WTC11 (cell line): ENCODE data around the gene ZNF335. TPM values are rescaled to one million over a fixed set of nuclear protein-coding genes. Genes with fewer than 3 reads are reported as not detected.

Experiments
- ATAC-seq: fragments of 200-7000 bp; cut with Tn5 transposase; 2 replicates; pipeline ENCODE4 v1.10.0; 2021; ENCODE audit warnings: mild to moderate bottlenecking, moderate library complexity
- CTCF ChIA-PET: fragments of 300-600 bp; sonication (Branson Sonifier 250); formaldehyde crosslinking; loops from one replicate; lab custom pipeline; 2021; ENCODE audit warnings: antibody characterized with exemption; lab: Charles Lee
- POLR2A ChIA-PET: fragments of 350-600 bp; sonication (Branson Sonifier 250); formaldehyde crosslinking; loops from one replicate; lab custom pipeline; 2021; ENCODE audit warnings: antibody characterized with exemption; lab: Charles Lee
- DNase-seq: peaks from one replicate; pipeline ENCODE4 v3.0.0; 2021; ENCODE audit warnings: low spot score
- H3K27ac Mint-ChIP-seq: 2 replicates; pipeline ENCODE4 v1.8.0; 2021; ENCODE audit warnings: mixed read lengths
- H3K27me3 Mint-ChIP-seq: 2 replicates; pipeline ENCODE4 v1.8.0; 2021; ENCODE audit warnings: low read depth, mild to moderate bottlenecking, moderate library complexity, mixed read lengths
- H3K36me3 Mint-ChIP-seq: 2 replicates; pipeline ENCODE4 v1.8.0; 2021; ENCODE audit warnings: mixed read lengths
- H3K4me1 Mint-ChIP-seq: 2 replicates; pipeline ENCODE4 v1.8.0; 2022; ENCODE audit warnings: mixed read lengths
- H3K4me3 Mint-ChIP-seq: 2 replicates; pipeline ENCODE4 v1.8.0; 2021; ENCODE audit warnings: mild to moderate bottlenecking, moderate library complexity, mixed read lengths
- H3K9me3 Mint-ChIP-seq: 2 replicates; pipeline ENCODE4 v1.8.0; 2021; ENCODE audit warnings: mixed read lengths
- ARID4B ChIP-seq: sonication (generic); formaldehyde crosslinking; IDR thresholded peaks from 2 replicates; pipeline ENCODE4 v1.8.0; 2023; ENCODE audit warnings: missing genetic modification reagents, mild to moderate bottlenecking, borderline replicate concordance
- EMX1 ChIP-seq: fragments of 250-450 bp; sonication (Bioruptor Pico); IDR thresholded peaks from 2 replicates; pipeline ENCODE4 v1.8.0; 2021; ENCODE audit warnings: mild to moderate bottlenecking
- FOXP4 ChIP-seq: sonication (generic); formaldehyde crosslinking; IDR thresholded peaks from 2 replicates; pipeline ENCODE4 v1.8.0; 2022; ENCODE audit warnings: mild to moderate bottlenecking, missing genetic modification reagents
- JAZF1 ChIP-seq: fragments of 250-450 bp; sonication (Bioruptor Pico); IDR thresholded peaks from 2 replicates; pipeline ENCODE4 v1.9.0; 2021; ENCODE audit warnings: moderate library complexity, mild to moderate bottlenecking, inconsistent platforms
- KAT7 ChIP-seq: sonication (generic); formaldehyde crosslinking; IDR thresholded peaks from 2 replicates; pipeline ENCODE4 v1.8.1; 2023; ENCODE audit warnings: missing genetic modification reagents, mild to moderate bottlenecking, borderline replicate concordance
- NFE2L1 ChIP-seq: sonication (generic); formaldehyde crosslinking; IDR thresholded peaks from 2 replicates; pipeline ENCODE4 v1.8.1; 2023; ENCODE audit warnings: missing genetic modification reagents
- OVOL2 ChIP-seq: fragments of 250-450 bp; sonication (Bioruptor Pico); IDR thresholded peaks from 2 replicates; pipeline ENCODE4 v1.9.0; 2021; ENCODE audit warnings: mild to moderate bottlenecking, borderline replicate concordance
- SMAD3 ChIP-seq: sonication (generic); formaldehyde crosslinking; IDR thresholded peaks from 2 replicates; pipeline ENCODE4 v1.8.0; 2022; ENCODE audit warnings: missing genetic modification reagents, mild to moderate bottlenecking, borderline replicate concordance
- SP1 ChIP-seq: sonication (generic); formaldehyde crosslinking; conservative IDR thresholded peaks from 2 replicates; pipeline ENCODE4 v1.8.1; 2022; ENCODE audit warnings: missing genetic modification reagents
- TEAD1 ChIP-seq: sonication (generic); formaldehyde crosslinking; IDR thresholded peaks from 2 replicates; pipeline ENCODE4 v1.8.0; 2022; ENCODE audit warnings: mild to moderate bottlenecking, missing genetic modification reagents
- ZMAT4 ChIP-seq: fragments of 250-450 bp; sonication (Bioruptor Pico); IDR thresholded peaks from 2 replicates; pipeline ENCODE4 v1.9.0; 2021; ENCODE audit warnings: mild to moderate bottlenecking
- ZNF121 ChIP-seq: sonication (generic); formaldehyde crosslinking; IDR thresholded peaks from 2 replicates; pipeline ENCODE4 v1.8.0; 2023; ENCODE audit warnings: missing genetic modification reagents
- ZNF396 ChIP-seq: fragments of 250-450 bp; sonication (Bioruptor Pico); IDR thresholded peaks from 2 replicates; pipeline ENCODE4 v1.8.0; 2021; ENCODE audit warnings: mild to moderate bottlenecking, moderate library complexity, borderline replicate concordance
- total RNA-seq: library from RNA; stranded (reverse); gene quantifications from 3 replicates; pipeline ENCODE4 v1.2.3, GENCODE V29; 2021
- TF ChIP-seq, protein P1 (sequence below): fragments of 250-450 bp; sonication (Bioruptor Pico); conservative IDR thresholded peaks from 2 replicates; pipeline ENCODE4 v1.9.0; 2021; ENCODE audit warnings: mild to moderate bottlenecking
- TF ChIP-seq, protein P2 (sequence below): fragments of 250-450 bp; sonication (Bioruptor Pico); IDR thresholded peaks from 2 replicates; pipeline ENCODE4 v1.8.0; 2021; ENCODE audit warnings: mild to moderate bottlenecking
- TF ChIP-seq, protein P3 (sequence below): fragments of 250-450 bp; sonication (Bioruptor Pico); IDR thresholded peaks from 2 replicates; pipeline ENCODE4 v2.1.2; 2022; ENCODE audit warnings: mild to moderate bottlenecking, moderate library complexity
- TF ChIP-seq, protein P4 (sequence below): sonication (generic); formaldehyde crosslinking; IDR thresholded peaks from 2 replicates; pipeline ENCODE4 v1.8.1; 2023; ENCODE audit warnings: mild to moderate bottlenecking, missing genetic modification reagents
- TF ChIP-seq, protein P5 (sequence below): sonication (generic); formaldehyde crosslinking; IDR thresholded peaks from 2 replicates; pipeline ENCODE4 v1.8.0; 2022; ENCODE audit warnings: mild to moderate bottlenecking, missing genetic modification reagents
- TF ChIP-seq, protein P6 (sequence below): sonication (generic); formaldehyde crosslinking; conservative IDR thresholded peaks from 2 replicates; pipeline ENCODE4 v1.8.1; 2022; ENCODE audit warnings: mild to moderate bottlenecking, missing genetic modification reagents

Gene ZNF335
- total RNA-seq, 1 experiment from 2014 or later: 20.0 TPM

DNA sequence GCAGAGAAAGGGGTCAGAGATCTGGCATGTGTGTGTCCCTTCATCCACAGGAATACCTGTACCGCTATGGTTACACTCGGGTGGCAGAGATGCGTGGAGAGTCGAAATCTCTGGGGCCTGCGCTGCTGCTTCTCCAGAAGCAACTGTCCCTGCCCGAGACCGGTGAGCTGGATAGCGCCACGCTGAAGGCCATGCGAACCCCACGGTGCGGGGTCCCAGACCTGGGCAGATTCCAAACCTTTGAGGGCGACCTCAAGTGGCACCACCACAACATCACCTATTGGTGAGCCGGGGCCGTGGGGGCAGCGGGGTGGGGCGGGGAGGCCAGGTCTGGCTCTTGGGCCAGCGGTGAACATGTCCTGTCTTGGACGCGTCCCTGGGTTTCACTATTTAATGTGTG is 37.8 kb upstream of the ZNF335 start (continued):
- TF ChIP-seq, protein P1, sequence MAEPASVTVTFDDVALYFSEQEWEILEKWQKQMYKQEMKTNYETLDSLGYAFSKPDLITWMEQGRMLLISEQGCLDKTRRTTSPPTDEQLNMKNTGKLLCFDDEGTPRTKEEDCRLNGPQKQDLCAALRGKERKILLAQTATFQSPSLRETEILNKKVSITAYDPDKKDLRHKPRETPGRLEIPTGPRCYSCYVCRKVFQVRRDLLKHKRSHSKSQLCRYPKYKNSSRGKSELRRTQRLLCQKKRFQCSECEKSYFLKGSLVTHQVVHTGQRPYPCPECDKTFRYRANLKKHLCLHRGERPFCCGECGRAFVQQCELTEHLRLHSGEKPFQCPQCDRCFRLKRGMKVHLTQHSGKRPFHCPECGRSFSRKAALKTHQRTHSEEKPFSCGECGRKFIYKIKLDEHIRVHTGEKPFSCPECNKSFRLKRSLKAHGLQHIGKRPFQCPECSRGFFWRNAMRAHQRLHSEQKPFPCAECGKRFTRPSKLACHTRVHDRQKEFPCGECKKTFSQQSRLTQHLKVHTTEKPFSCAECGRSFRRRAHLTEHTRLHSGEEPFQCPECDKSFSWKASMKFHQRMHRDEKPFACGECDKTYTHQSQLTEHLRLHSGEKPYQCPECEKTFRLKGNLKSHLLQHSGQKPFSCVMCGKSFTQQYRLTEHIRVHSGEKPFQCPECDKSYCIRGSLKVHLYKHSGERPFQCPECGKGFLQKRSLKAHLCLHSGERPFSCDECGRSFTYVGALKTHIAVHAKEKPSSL: no peak
- TF ChIP-seq OVOL2 (no peak), EMX1 (CRISPR knock-in tag) (no peak), ARID4B (CRISPR knock-in tag) (no peak), SP1 (no peak), ZNF121 (CRISPR knock-in tag) (no peak)
- TF ChIP-seq, protein P2, sequence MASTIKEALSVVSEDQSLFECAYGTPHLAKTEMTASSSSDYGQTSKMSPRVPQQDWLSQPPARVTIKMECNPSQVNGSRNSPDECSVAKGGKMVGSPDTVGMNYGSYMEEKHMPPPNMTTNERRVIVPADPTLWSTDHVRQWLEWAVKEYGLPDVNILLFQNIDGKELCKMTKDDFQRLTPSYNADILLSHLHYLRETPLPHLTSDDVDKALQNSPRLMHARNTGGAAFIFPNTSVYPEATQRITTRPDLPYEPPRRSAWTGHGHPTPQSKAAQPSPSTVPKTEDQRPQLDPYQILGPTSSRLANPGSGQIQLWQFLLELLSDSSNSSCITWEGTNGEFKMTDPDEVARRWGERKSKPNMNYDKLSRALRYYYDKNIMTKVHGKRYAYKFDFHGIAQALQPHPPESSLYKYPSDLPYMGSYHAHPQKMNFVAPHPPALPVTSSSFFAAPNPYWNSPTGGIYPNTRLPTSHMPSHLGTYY (CRISPR knock-in tag): no peak
- TF ChIP-seq, protein P3, sequence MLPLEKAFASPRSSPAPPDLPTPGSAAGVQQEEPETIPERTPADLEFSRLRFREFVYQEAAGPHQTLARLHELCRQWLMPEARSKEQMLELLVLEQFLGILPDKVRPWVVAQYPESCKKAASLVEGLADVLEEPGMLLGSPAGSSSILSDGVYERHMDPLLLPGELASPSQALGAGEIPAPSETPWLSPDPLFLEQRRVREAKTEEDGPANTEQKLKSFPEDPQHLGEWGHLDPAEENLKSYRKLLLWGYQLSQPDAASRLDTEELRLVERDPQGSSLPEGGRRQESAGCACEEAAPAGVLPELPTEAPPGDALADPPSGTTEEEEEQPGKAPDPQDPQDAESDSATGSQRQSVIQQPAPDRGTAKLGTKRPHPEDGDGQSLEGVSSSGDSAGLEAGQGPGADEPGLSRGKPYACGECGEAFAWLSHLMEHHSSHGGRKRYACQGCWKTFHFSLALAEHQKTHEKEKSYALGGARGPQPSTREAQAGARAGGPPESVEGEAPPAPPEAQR (CRISPR knock-in tag): no peak

DNA sequence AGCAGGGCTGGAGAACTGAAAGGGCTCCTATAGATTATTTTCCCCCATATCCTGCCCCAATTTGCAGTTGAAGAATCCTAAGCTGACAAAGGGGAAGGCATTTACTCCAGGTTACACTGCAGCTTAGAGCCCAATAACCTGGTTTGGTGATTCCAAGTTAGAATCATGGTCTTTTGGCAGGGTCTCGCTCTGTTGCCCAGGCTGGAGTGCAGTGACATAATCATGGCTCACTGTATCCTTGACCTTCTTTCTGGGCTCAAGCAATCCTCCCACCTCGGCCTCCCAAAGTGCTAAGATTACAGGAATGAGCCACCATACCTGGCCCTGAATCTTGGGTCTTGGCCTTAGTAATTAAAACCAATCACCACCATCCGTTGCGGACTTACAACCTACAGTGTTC is 35.7 kb upstream of the ZNF335 start:
- peaks cover 78% of the 10 kb centered on the region for H3K4me1 Mint-ChIP-seq
- H3K36me3 Mint-ChIP-seq: no peaks in the 10 kb centered on the region
- H3K9me3 Mint-ChIP-seq: peaks cover 3% of the 10 kb centered on the region; the same call in 1 of the 2 replicates
- H3K27ac Mint-ChIP-seq: no peak overlapping the region
- ChIA-PET POLR2A (no interaction called here), CTCF (interaction anchor here (0.9 to 2.2 kb wide), 6 partner anchors 9 to 166 kb away, joined by 3 to 9 read pairs (median 5); no protein-coding TSS in a partner anchor)
- TF ChIP-seq, protein P4, sequence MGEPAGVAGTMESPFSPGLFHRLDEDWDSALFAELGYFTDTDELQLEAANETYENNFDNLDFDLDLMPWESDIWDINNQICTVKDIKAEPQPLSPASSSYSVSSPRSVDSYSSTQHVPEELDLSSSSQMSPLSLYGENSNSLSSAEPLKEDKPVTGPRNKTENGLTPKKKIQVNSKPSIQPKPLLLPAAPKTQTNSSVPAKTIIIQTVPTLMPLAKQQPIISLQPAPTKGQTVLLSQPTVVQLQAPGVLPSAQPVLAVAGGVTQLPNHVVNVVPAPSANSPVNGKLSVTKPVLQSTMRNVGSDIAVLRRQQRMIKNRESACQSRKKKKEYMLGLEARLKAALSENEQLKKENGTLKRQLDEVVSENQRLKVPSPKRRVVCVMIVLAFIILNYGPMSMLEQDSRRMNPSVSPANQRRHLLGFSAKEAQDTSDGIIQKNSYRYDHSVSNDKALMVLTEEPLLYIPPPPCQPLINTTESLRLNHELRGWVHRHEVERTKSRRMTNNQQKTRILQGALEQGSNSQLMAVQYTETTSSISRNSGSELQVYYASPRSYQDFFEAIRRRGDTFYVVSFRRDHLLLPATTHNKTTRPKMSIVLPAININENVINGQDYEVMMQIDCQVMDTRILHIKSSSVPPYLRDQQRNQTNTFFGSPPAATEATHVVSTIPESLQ (CRISPR knock-in tag): no peak
- TF ChIP-seq ZNF121 (CRISPR knock-in tag): peak; percentile 95
- peaks cover 22% of the 10 kb centered on the region for H3K27me3 Mint-ChIP-seq
- ATAC-seq (no peak), DNase-seq (no peak)
- H3K4me3 Mint-ChIP-seq: no peak overlapping the region

- ATAC-seq (no peak), DNase-seq (no peak)
- POLR2A ChIA-PET: no interaction called here
- peaks cover 16% of the 10 kb centered on the region for H3K27me3 Mint-ChIP-seq
- H3K4me1 Mint-ChIP-seq: peaks cover 77% of the 10 kb centered on the region
- H3K36me3 Mint-ChIP-seq: no peaks in the 10 kb centered on the region
- CTCF ChIA-PET: interaction anchor here (1.5 to 2.2 kb wide), 2 partner anchors 19 to 52 kb away, joined by 4 to 9 read pairs; no protein-coding TSS in a partner anchor
- no peak overlapping the region for H3K4me3 Mint-ChIP-seq
- H3K9me3 Mint-ChIP-seq: peaks cover 3% of the 10 kb centered on the region; the same call in 1 of the 2 replicates
- H3K27ac Mint-ChIP-seq: no peak overlapping the region
- TF ChIP-seq ZNF396 (CRISPR knock-in tag) (no peak), NFE2L1 (CRISPR knock-in tag) (no peak), JAZF1 (CRISPR knock-in tag) (no peak), TEAD1 (CRISPR knock-in tag) (no peak), SMAD3 (no peak), FOXP4 (CRISPR knock-in tag) (no peak), ZMAT4 (no peak), KAT7 (no peak)
- TF ChIP-seq, protein P5, sequence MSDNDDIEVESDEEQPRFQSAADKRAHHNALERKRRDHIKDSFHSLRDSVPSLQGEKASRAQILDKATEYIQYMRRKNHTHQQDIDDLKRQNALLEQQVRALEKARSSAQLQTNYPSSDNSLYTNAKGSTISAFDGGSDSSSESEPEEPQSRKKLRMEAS (CRISPR knock-in tag): no peak
- TF ChIP-seq, protein P6, sequence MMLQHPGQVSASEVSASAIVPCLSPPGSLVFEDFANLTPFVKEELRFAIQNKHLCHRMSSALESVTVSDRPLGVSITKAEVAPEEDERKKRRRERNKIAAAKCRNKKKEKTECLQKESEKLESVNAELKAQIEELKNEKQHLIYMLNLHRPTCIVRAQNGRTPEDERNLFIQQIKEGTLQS (CRISPR knock-in tag): no peak
Measured at GRCh38 chr20:46006964-46007363, 35.0 kb upstream of the ZNF335 start.
